Mesenchymal stem cell (in vitro differentiated cells and primary cell): ENCODE data around the gene RERE.
A peak's percentile ranks its signal among the peaks of the same experiment; 100 is the strongest.

ENCODE experiments used
- DNase-seq: peaks from one replicate; pipeline ENCODE4 v3.0.0-alpha.2; 2013
- H2AFZ ChIP-seq: one replicate; pipeline ENCODE4 v1.6.1; 2013; ENCODE audit warnings: low read depth, mild to moderate bottlenecking, control low read depth, inconsistent platforms, low read length, moderate library complexity
- H2AK5ac ChIP-seq: 2 replicates; pipeline ENCODE4 v1.6.1; 2013; ENCODE audit warnings: low read length, moderate library complexity, mild to moderate bottlenecking, inconsistent platforms; ENCODE audit not compliant: severe bottlenecking
- H2BK120ac ChIP-seq: one replicate; pipeline ENCODE4 v1.6.1; 2013; ENCODE audit warnings: low read depth, mild to moderate bottlenecking, inconsistent platforms, low read length, moderate library complexity
- H2BK12ac ChIP-seq, 2 experiments: one replicate each; pipeline ENCODE4 v1.6.1; 2013; ENCODE audit warnings: inconsistent platforms in 2 of 2, low read length in 2 of 2, mild to moderate bottlenecking in 2 of 2, moderate library complexity in 2 of 2, control low read depth in 1 of 2
- H2BK15ac ChIP-seq: one replicate; pipeline ENCODE4 v1.6.1; 2013; ENCODE audit warnings: mild to moderate bottlenecking, low read depth, inconsistent platforms; ENCODE audit not compliant: poor library complexity, severe bottlenecking
- H2BK5ac ChIP-seq: 2 replicates; pipeline ENCODE4 v1.6.1; 2013; ENCODE audit warnings: low read depth, mild to moderate bottlenecking, low read length, control low read depth, inconsistent platforms; ENCODE audit not compliant: poor library complexity, severe bottlenecking
- H3K14ac ChIP-seq, 2 experiments: one replicate each; pipeline ENCODE4 v1.6.1; 2013; ENCODE audit warnings: inconsistent platforms in 2 of 2, low read length in 2 of 2, control low read depth in 1 of 2, mild to moderate bottlenecking in 1 of 2, moderate library complexity in 1 of 2
- H3K18ac ChIP-seq, 2 experiments: one replicate each; pipeline ENCODE4 v1.6.1; 2013; ENCODE audit warnings: inconsistent platforms in 2 of 2, low read length in 2 of 2, control low read depth in 1 of 2, low read depth in 1 of 2, mild to moderate bottlenecking in 1 of 2
- H3K23ac ChIP-seq, 2 experiments: one replicate each; pipeline ENCODE4 v1.6.1; 2013; ENCODE audit warnings: inconsistent platforms in 2 of 2, low read length in 2 of 2, mild to moderate bottlenecking in 2 of 2, moderate library complexity in 2 of 2, control low read depth in 1 of 2
- H3K27ac ChIP-seq: 2 replicates; pipeline ENCODE4 v1.5.1; 2013; ENCODE audit warnings: mild to moderate bottlenecking, moderate library complexity, low read length, control low read depth, inconsistent platforms; ENCODE audit not compliant: poor library complexity, severe bottlenecking
- H3K27me3 ChIP-seq, 2 experiments: 2 replicates each; pipeline versions ENCODE4 v1.6.1 to v1.7.0; 2013; ENCODE audit warnings: low read length in 2 of 2, mild to moderate bottlenecking in 2 of 2, moderate library complexity in 2 of 2, control low read depth in 1 of 2, inconsistent platforms in 1 of 2; ENCODE audit not compliant: control insufficient read depth in 1 of 2, insufficient read depth in 1 of 2
- H3K36me3 ChIP-seq, 2 experiments: 2 replicates each; pipeline versions ENCODE4 v1.6.1 to v1.7.0; 2013; ENCODE audit warnings: low read length in 2 of 2, control low read depth in 1 of 2, inconsistent platforms in 1 of 2, low read depth in 1 of 2, mild to moderate bottlenecking in 1 of 2; ENCODE audit not compliant: insufficient read depth in 2 of 2, control insufficient read depth in 1 of 2
- H3K4ac ChIP-seq, 2 experiments: one replicate each; pipeline ENCODE4 v1.6.1; 2013; ENCODE audit warnings: inconsistent platforms in 2 of 2, low read length in 2 of 2, mild to moderate bottlenecking in 2 of 2, moderate library complexity in 2 of 2, control low read depth in 1 of 2, low read depth in 1 of 2
- H3K4me1 ChIP-seq: 2 replicates; pipeline ENCODE4 v1.6.1; 2013; ENCODE audit warnings: low read depth, low read length, control low read depth; ENCODE audit not compliant: control insufficient read depth, insufficient read depth
- H3K4me2 ChIP-seq: 2 replicates; pipeline ENCODE4 v1.6.1; 2013; ENCODE audit warnings: low read length, mild to moderate bottlenecking, inconsistent platforms; ENCODE audit not compliant: poor library complexity, severe bottlenecking
- H3K4me3 ChIP-seq, 2 experiments: 2 replicates each; pipeline versions ENCODE4 v1.5.1 to v1.7.0; 2013; ENCODE audit warnings: low read length in 2 of 2, mild to moderate bottlenecking in 2 of 2, control low read depth in 1 of 2, low read depth in 1 of 2; ENCODE audit not compliant: insufficient read depth in 1 of 2
- H3K79me1 ChIP-seq: replicated peaks from 2 replicates; pipeline ENCODE4 v1.6.1; 2013; ENCODE audit warnings: mild to moderate bottlenecking, control low read depth, low read length, inconsistent platforms; ENCODE audit not compliant: poor library complexity, severe bottlenecking
- H3K9ac ChIP-seq: 2 replicates; pipeline ENCODE4 v1.7.0; 2013; ENCODE audit warnings: mild to moderate bottlenecking, low read length, moderate library complexity
- H3K9me3 ChIP-seq: 2 replicates; pipeline ENCODE4 v1.7.0; 2013; ENCODE audit warnings: mild to moderate bottlenecking, low read length; ENCODE audit not compliant: control insufficient read depth
- H4K8ac ChIP-seq: one replicate; pipeline ENCODE4 v1.6.1; 2013; ENCODE audit warnings: inconsistent platforms, mild to moderate bottlenecking, low read length, moderate library complexity
- H4K91ac ChIP-seq: one replicate; pipeline ENCODE4 v1.6.1; 2013; ENCODE audit warnings: mild to moderate bottlenecking, low read length, inconsistent platforms
- WGBS: methylation state at CpG from one replicate; pipeline ENCODE4 v1.1.7; 2013; ENCODE audit warnings: mixed read lengths; 5-methylcytosine and 5-hydroxymethylcytosine counted together

RERE gene

GRCh38 chr1:8669606-8670335 is 147.7 kb downstream of the RERE start:
- H3K23ac ChIP-seq, result no peak overlapping the region
- 97% methylated on average over 3 of the region's 4 CpGs for WGBS
- no peak overlapping the region for H2BK5ac ChIP-seq
- peaks cover 7% of the 10 kb centered on the region for H3K79me1 ChIP-seq
- H3K4ac ChIP-seq, result no peak overlapping the region
- peaks cover 17% of the 10 kb centered on the region for H3K4me1 ChIP-seq
- no peak overlapping the region for H2AFZ ChIP-seq
- no peak overlapping the region for H2AK5ac ChIP-seq
- H3K27ac ChIP-seq, result no peak overlapping the region
- no peak overlapping the region for H3K4me2 ChIP-seq
- no peaks in the 10 kb centered on the region for H3K27me3 ChIP-seq
- H3K9ac ChIP-seq, result no peak overlapping the region
- no peak for DNase-seq
- H3K9me3 ChIP-seq, result no peaks in the 10 kb centered on the region
- no peaks in the 10 kb centered on the region for H3K36me3 ChIP-seq
- peak overlapping the region in 1 of 2 experiments; percentile 8 for H3K18ac ChIP-seq
- no peak overlapping the region for H4K91ac ChIP-seq
- H2BK12ac ChIP-seq, result no peak overlapping the region
- H3K14ac ChIP-seq, result no peak overlapping the region
- no peak overlapping the region for H4K8ac ChIP-seq
- H2BK15ac ChIP-seq, result no peak overlapping the region
- peak overlapping the region; percentile 6 for H2BK120ac ChIP-seq
- H3K4me3 ChIP-seq, result no peak overlapping the region

DNA sequence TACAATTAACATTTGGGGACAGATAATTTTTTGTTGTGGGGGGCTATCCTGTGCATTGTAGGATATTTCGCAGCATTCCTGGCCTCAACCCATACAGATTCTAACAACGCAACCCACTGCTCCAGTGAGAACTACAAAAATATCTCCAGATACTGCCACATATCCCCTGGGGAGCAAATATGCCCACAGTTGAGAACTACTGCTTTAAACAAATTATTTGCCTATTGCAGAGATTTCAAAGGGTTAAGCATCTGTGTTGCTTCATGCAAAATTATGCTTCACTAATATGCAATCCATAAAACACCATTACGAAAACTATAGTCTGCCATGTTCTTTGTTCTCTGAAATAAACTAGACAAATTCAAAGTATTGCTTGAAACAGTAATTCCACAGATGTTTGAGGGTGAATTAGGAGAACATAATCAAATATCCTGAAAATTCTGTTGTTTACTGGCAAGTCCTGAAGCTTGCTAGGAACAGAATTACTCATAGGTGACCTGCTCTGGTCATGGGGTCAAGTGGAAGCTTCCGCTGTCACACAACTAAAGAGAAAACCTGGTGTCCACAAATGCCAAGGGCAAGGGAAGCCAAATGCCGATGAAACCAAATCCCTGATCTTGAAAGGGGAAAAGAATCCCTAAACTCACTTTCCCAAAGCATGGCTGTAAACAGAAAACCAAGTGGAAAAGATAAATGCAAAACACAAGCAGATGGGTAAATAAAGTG is 149.4 kb downstream of the RERE start:
- peaks cover 14% of the 10 kb centered on the region for H3K79me1 ChIP-seq
- peak overlapping the region; percentile 7 for H3K27ac ChIP-seq
- H3K9me3 ChIP-seq, result no peaks in the 10 kb centered on the region
- H2BK120ac ChIP-seq, result no peak overlapping the region
- H4K8ac ChIP-seq, result no peak overlapping the region
- H2BK5ac ChIP-seq, result no peak overlapping the region
- H3K4me1 ChIP-seq, result peaks cover 18% of the 10 kb centered on the region
- DNase-seq, result peak; percentile 91
- H3K4me2 ChIP-seq, result peak overlapping the region; percentile 13
- no peaks in the 10 kb centered on the region for H3K36me3 ChIP-seq
- H3K9ac ChIP-seq, result peak overlapping the region; percentile 17
- H2BK15ac ChIP-seq, result no peak overlapping the region
- H3K18ac ChIP-seq, result peak overlapping the region; percentile 18 to 57
- H3K23ac ChIP-seq, result no peak overlapping the region
- H3K4me3 ChIP-seq, result no peak overlapping the region
- no peaks in the 10 kb centered on the region for H3K27me3 ChIP-seq
- peak overlapping the region in 1 of 2 experiments; percentile 49 for H3K4ac ChIP-seq
- WGBS, result 32% methylated on average over 4 of the region's 5 CpGs
- H2BK12ac ChIP-seq, result no peak overlapping the region
- no peak overlapping the region for H4K91ac ChIP-seq
- peak overlapping the region; percentile 54 for H2AK5ac ChIP-seq
- no peak overlapping the region for H3K14ac ChIP-seq
- no peak overlapping the region for H2AFZ ChIP-seq

- Histone ChIP-seq H2BK120ac (no peak overlapping the region), H3K14ac (peak overlapping the region in 1 of 2 experiments; percentile 23)
Measured at GRCh38 chr1:8666389-8667167, 150.9 kb downstream of the RERE start.

DNA sequence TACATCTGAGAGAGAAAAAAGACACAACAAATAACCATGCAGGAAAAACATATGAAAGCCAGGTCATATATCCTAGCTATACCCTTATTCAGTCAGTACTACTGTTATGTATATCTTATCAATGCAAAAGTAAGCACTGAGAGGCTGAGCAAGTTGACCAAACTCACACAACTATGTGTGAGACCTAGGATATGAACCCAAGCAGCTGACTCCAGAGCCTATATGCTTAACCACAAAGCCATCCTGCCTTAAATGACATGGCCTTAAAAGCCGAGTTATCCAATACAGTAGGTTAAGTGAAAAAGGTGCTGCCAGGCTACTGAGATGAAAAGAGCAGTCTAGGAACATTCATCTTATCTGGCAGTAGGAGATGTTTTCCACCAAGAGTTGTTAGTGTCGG is 151.6 kb downstream of the RERE start:
- Histone ChIP-seq H4K91ac (no peak overlapping the region), H2BK5ac (no peak overlapping the region), H2AFZ (no peak overlapping the region), H3K14ac (no peak overlapping the region), H2BK12ac (peak overlapping the region in 1 of 2 experiments; percentile 42), H3K9ac (no peak overlapping the region), H2AK5ac (no peak overlapping the region), H3K23ac (no peak overlapping the region), H4K8ac (no peak overlapping the region), H3K4ac (no peak overlapping the region), H3K79me1 (peaks cover 14% of the 10 kb centered on the region), H3K36me3 (no peaks in the 10 kb centered on the region), H3K4me2 (no peak overlapping the region), H3K27me3 (no peaks in the 10 kb centered on the region), H3K4me1 (peaks cover 27% of the 10 kb centered on the region), H3K4me3 (no peak overlapping the region), H2BK120ac (no peak overlapping the region), H3K27ac (peak overlapping the region; percentile 11), H3K9me3 (no peaks in the 10 kb centered on the region), H2BK15ac (no peak overlapping the region), H3K18ac (peak overlapping the region in 1 of 2 experiments; percentile 81)
- no peak for DNase-seq
- 100% methylated on average over 1 of the region's 2 CpGs for WGBS

More at GRCh38 chr1:8666389-8667167, 150.9 kb downstream of the RERE start:
- no peaks in the 10 kb centered on the region for H3K9me3 ChIP-seq
- no peak overlapping the region for H3K4ac ChIP-seq
- H3K4me2 ChIP-seq, result no peak overlapping the region
- H3K27ac ChIP-seq, result peak overlapping the region; percentile 11
- no peak overlapping the region for H2BK12ac ChIP-seq
- peak overlapping the region in 1 of 2 experiments; percentile 81 for H3K18ac ChIP-seq
- no peak overlapping the region for H2AK5ac ChIP-seq
- no peak overlapping the region for H3K9ac ChIP-seq
- H3K4me1 ChIP-seq, result peaks cover 22% of the 10 kb centered on the region
- H3K23ac ChIP-seq, result no peak overlapping the region
- no peaks in the 10 kb centered on the region for H3K27me3 ChIP-seq
- H3K79me1 ChIP-seq, result peaks cover 14% of the 10 kb centered on the region
- DNase-seq, result peak; percentile 53
- no peak overlapping the region for H2AFZ ChIP-seq
- 37% methylated on average over 2 of the region's 5 CpGs for WGBS
- H3K4me3 ChIP-seq, result no peak overlapping the region
- H2BK5ac ChIP-seq, result no peak overlapping the region
- H4K8ac ChIP-seq, result no peak overlapping the region
- no peak overlapping the region for H2BK15ac ChIP-seq
- H4K91ac ChIP-seq, result no peak overlapping the region
- no peaks in the 10 kb centered on the region for H3K36me3 ChIP-seq
